HS-5 (cell line): Measurements from ENCODE around the gene KIF20B.
"Not testable (repeated sequence)": the region's sequence is repeated elsewhere in the genome, so short reads cannot be mapped to it uniquely, and the experiment has no call there.

Experiments
- DNase-seq: peaks from one replicate; pipeline ENCODE4 v3.0.0-alpha.2; 2012; ENCODE audit warnings: low read depth

The KIF20B gene

DNA sequence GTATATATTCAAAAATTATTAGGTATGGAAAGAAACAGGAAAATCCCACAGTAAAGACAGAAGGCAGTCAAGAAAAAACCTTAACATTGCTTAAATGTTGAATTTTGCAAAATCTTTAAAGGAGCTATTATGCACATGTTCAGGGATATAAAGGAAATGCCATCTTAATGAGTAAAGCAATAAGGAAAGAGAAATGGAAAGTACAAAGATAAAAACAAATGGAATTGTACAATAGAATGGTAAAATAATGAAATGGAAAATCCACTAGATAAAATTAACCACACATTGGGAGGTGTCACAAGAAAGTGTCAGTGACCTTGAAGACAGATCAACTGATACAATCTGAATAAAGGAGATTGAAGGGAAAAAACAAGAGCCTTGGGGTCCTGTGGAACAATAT, 82.0 kb downstream of the KIF20B start:
- DNase-seq = no peak

DNA sequence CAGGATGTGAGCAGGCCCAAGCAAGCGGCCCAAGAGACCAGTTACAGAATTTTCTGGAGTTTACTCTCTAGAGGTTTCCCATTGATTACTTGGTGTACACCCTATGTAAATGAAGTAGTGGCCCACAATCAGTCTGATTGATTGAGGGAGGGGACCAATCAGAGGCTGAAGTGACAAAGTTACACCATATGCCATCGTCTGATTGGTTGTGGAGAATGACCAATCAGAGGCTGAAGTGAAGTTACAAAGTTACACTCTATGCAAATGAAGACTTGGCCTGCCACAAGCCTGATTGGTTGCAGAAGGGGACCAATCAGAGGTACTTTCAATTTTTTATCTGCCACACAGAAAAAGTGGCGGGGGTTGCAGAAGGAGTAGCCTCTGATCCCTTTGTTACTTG, 83.7 kb downstream of the KIF20B start:
- DNase-seq = no peak

DNA sequence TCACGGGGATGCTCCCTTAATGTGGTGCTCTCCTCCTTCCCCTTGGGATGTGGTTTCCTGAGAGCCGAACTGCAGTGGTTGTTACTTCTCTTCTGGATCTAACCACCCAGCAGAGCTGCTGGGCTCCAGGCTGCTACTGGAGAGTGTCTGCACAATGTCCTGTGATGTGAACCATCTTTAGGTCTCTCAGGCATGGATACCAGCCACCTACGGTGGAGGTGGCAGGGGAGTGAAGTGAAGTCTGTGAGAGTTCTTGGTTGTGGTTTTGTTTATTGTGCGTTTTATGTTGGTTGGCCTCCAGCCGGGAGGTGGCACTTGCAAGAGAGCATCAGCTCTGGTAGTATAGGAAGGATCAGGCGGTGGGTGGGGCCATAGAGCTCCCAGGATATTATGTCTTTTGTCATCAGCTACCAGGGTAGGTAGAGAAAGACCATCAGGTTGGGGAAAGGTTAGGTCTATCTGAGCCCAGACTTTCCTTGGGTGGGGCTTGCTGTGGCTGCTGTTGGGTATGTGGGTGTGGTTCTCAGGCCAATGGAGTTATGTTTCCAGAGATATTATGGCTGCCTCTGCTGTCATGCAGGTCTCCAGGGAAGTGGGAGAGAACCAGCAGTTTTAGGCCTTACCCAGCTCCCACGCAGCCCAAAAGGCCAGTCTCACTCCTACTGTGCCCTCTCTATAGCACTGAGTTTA, 87.9 kb downstream of the KIF20B start:
- no peak for DNase-seq

DNA sequence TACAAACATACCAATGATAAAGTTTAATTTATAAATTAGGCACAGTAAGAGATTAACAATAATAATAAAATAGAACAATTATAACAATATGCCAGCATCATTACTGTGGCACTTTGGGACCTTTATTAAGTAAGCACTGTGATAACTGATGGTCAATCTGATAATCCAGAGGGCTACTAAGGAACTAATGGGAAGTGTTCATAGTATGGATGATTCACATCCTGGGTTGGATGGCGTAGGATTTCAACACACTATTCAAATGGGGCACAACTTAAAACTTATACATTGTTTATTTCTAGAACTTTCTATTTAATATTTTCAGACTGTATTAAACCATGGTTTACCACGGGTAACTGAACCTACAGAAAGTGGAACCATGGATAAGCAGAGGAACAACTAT, 90.8 kb downstream of the KIF20B start:
- no peak for DNase-seq

DNA sequence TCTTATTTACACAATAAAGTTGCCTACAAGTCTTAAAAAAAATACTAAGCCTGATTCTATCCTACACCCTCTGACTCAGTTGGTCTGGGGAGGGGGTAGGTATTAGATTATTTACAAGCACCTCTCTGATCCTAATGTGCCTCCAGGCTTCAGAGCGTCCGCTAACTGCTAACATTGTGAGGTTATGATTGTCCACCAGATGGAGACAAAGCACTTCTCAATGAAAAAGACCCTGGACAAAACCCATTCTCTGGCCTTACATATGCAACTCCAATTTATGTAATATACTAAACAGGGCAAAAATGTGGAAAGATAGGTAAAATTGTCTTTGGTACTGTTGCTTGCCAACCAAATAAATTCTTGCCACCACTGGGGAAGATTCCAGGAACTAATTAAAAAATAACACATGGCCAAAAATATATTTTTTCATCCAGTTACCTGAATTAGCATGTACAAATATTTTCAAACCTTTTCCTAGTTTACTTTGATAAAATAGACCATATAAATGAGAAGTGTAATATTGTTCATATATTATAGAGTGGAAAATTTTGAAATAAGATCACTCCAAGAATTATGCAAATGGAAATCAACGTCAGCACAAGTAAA, 92.4 kb downstream of the KIF20B start:
- DNase-seq = peak; percentile 45

DNA sequence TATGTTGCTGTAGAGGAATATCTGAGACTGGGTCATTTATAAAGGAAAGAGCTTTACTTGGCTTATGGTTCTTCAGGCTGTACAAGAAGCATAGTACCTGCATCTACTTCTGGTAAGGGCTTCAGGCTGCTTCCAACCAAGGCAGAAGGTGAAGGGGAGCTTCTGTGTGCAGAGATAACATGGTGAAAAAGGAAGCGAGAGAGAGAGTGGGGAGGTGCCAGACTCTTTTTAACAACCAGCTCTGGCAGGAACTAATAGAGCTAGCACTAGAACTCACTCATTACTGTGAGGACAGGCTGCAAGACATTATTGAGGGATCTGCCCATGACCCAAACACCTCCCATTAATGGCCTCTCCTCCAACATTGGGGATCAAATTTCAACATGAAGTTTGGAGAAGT, 94.5 kb downstream of the KIF20B start:
- no peak for DNase-seq

DNA sequence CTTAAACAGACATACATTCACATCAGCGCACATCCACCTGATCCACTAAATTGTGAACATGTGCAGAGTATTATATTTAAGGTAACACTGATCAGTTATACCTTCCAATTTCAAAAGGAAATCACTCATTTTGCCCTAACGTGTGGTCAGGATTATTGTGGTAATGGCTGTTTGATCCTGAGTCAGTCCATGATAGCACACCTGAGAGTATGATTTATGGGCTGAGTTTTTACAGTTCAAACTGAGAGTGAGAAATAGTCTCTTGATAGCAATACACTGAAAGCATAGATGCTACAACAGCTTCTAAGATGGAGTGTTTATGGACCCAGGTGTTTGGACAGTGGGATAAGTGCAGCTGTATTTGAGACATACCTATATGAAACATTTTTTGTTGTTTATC, 96.7 kb downstream of the KIF20B start:
- DNase-seq = no peak

DNA sequence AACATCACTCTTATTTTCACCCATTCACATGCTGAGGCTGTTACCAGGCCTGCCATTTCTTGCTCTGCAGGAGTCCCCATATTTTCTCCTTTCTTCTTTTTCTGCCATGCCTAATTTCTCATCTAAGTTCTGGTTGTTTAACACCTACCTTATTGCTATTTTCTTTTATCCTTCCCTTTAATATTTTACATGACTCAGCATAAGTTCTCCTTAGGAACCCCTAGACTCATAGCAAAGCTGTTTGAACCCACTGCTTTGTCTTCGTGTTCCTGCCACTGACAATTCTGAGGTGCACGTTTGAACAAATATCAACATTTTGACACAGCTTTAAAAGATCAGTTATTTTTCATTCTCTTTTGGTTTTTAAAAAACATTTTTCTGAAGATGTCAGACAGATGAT, 98.2 kb downstream of the KIF20B start:
- no peak for DNase-seq

DNA sequence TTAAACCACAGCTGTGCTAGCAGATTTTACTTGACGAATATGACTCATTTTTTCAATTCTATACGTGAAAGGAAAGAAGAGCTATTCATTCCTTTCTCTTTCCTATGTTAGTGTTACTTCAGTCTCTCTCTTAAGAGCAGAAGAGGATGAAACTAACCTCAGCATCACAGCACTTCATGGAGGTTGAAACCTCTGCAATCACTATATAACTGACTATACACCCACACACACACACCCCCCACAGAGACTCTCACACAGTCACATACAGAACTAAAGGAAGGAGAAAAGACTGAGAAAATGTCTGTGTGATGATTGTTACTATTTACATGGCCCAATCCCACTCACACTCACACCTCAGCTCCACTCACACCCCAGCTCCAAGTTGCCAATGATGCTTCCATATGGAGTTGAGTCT, 104.2 kb downstream of the KIF20B start:
- DNase-seq = no peak

DNA sequence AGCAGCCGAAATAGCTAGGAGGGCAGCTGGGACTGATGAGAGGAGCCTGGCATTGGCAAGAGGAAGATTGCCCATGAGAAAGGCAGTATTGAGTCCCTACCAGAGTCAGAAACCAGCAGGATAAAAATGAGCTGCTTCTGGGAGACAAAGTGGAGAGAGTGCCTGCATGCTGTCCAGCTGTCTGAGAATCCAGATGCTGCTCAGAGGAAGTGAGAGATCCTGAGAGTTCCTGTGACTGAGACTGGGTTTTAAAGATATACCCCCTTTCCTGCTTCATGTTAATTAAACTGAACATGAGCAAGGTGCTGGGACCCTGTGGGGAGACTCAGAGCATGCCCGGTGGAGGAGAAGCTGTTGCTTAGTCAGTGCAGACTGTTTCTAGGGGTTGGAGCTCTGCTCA, 107.5 kb downstream of the KIF20B start:
- no peak for DNase-seq

DNA sequence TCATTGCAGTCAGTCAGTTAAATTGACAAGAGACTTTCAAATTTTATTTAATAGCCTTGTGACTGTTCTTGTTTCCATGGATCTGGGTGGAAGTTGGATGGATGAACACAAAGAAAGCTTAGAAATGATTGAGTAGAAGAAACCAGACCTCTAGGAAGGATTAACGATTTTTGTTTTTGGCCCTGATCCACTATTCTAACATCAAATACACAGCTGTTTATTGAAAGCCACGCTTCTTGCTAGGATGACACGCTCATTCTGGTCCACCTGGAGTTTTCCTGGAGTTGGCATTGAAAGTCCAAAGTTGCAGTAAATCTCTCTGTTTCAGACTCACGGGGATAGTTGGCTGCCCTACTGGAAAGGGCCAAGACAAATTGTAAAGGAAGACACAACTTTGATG, 108.4 kb downstream of the KIF20B start:
- DNase-seq = no peak

DNA sequence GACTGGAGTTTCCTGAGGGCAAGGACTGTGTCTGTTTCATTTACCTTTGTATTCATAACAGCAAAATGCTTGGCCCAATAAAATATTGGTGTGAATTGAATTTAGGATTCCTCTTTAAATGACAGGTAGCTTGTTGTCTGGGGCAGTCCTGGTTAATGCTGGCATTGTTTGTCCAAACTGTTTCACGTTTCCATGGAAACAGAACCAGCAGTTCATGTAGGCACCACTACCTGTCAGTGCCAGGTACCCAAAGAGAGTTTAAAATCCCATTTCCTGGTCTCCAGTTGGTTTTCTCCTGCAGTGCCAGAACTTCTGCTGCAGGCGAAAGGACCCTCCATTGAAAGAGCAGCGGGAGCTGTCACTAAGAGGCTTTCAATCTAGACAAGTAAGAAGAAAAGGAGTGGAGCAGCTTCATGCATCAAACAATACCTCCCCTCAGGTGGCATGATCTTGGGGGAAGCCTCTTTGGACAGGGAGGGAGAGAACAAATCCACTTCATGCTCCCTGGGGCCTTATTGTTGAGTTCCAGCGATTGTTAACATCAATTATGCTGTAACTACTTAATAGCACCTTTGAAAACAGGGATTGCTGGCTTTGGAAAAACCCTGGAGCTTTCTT, 109.6 kb downstream of the KIF20B start:
- no peak for DNase-seq

DNA sequence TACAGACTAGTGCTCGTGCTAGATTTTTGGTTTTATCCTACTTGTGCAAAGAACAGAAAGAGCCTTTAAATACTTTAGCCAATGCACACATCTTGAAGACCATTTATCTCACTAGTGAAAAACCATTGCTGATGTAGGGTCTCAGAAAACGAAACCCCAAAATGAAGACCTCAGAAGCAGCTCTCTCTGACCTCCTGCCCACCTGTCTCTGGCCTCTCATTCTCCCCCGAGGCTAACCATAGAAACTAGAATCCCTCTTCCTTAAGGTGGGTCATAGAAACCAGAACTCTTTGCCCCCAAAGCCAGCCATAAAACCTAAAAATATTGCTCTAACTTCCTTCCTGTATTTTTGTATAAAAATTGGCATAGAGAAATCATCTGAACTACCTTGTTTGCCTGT, 112.2 kb downstream of the KIF20B start:
- no peak for DNase-seq

DNA sequence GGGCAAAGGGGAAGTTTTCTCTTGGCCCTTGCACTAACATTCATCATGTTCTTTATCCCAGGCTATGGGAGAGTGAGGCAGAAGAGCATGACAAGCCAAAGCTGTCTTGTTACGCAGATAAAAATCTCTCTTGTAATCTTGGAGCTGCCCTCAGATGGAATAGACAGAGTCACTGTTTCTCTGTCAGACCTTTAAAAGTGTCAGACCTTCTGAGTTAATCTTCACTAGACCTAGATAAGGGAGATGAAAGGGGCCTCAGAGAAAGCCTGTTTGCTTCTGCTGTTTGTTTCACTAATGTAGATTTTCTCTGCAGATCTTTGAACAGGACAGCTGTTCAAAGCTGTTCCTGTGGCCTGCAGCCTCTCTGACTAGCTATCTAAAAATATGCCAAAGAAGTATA, 112.9 kb downstream of the KIF20B start:
- DNase-seq = no peak

DNA sequence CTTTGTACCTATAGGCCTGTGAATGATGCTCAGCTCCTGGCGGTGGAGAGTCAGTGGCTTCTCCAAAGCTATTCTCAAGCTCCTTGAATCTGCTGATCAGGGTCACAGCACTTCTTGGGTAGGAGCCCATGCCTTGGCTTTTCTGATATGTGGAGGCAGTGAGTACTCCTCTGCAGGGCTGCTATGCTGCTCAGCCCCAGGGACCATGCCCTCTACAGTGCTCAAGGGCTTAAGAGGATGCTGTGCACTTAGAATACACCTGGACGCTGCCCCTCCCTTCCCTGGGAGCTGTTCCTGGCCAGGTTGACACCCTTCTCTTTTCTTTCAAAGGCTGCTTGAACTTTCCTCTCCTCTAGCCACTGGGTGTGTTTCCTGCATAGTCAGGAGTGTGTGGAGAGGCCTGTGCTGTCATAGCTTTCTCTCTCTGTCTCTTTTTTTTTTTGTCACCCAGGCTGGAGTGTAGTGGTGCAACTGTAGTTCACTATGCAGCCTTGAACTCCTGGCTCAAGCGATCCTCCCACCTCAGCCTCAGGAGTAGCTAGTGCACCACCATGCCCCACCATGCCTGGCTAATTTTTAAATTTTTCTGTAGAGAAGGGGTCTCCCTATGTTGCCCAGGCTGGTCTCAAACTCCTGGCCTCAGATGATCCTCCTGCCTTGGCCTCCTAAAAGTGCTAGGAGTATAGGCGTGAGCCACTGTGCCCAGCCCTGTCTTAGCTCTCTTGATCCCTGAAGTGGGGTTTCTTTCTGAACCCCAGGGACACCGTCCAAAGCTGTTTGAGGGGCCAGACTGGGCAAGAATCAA, 113.9 kb downstream of the KIF20B start:
- no peak for DNase-seq

DNA sequence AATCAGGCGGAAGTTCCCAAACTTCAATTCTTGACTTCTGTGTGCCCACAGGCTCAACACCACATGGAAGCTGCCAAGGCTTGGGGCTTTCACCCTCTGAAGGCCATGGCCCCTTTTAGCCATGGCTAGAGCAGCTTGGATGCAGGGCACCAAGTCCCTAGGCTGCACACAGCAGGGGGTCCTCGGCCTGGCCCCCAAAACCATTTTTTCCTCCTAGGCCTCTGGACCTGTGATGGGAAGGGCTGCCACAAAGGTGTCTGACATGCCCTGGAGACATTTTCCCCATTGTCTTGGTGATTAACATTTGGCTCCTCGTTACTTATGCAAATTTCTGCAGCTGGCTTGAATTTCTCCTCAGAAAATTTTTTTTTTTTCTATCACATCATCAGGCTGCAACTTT, 117.6 kb downstream of the KIF20B start:
- not testable (repeated sequence) for DNase-seq
